Keratinocyte (primary cell): Measurements from ENCODE around the gene TACC2.

Experiments
- CTCF ChIP-seq, 3 experiments: IDR thresholded peaks in 1 of 3; conservative IDR thresholded peaks in 1 of 3; optimal IDR thresholded peaks in 1 of 3; 2 replicates in 2 of 3; 3 replicates in 1 of 3; pipeline versions ENCODE3 to v1.5.1; 2011; ENCODE audit warnings: low read length in 3 of 3, mild to moderate bottlenecking in 3 of 3, moderate library complexity in 2 of 3, control low read depth in 1 of 3, inconsistent platforms in 1 of 3; ENCODE audit not compliant: insufficient read depth in 2 of 3; ENCODE audit errors: extremely low read depth in 1 of 3
- EZH2 ChIP-seq: IDR thresholded peaks from one replicate; pipeline ENCODE4 v1.6.1; 2012; ENCODE audit warnings: inconsistent platforms, mild to moderate bottlenecking, low read length, moderate library complexity

- TF ChIP-seq CTCF (optimal IDR thresholded peaks at IDR 0.05 in 1 of 3, IDR thresholded peaks at IDR 0.05 in 1 of 3, conservative IDR thresholded peaks at IDR 0.05 in 1 of 3; ENCODE audit: extremely low read depth in 1 of 3, insufficient read depth in 2 of 3, low read length in 3 of 3) (no peak), EZH2 (no peak)
Observed at GRCh38 chr10:122034149-122034756, 45.3 kb downstream of the TACC2 start.
